EL (cell line): ENCODE data around the gene DPH3.

ENCODE experiments used
- DNase-seq: peaks from one replicate; pipeline ENCODE4 v3.0.0-alpha.2; 2016

DPH3 gene

GRCh38 chr3:16253601-16254000 is 11.1 kb downstream of the DPH3 start:
- DNase-seq, result no peak

GRCh38 chr3:16252988-16253387 is 11.8 kb downstream of the DPH3 start:
- no peak for DNase-seq

- no peak for DNase-seq
Observed at GRCh38 chr3:16252243-16252978, 12.3 kb downstream of the DPH3 start.

- no peak for DNase-seq
Observed at GRCh38 chr3:16251316-16252085, 13.2 kb downstream of the DPH3 start.

GRCh38 chr3:16249886-16250285 is 14.9 kb downstream of the DPH3 start:
- no peak for DNase-seq

- peak; percentile 57 for DNase-seq
Observed at GRCh38 chr3:16249336-16249735, 15.4 kb downstream of the DPH3 start.

GRCh38 chr3:16248556-16248955 is 16.2 kb downstream of the DPH3 start:
- no peak for DNase-seq

GRCh38 chr3:16247282-16248061 is 17.3 kb downstream of the DPH3 start:
- DNase-seq, result peak; percentile 80

GRCh38 chr3:16245609-16246008 is 19.1 kb downstream of the DPH3 start:
- DNase-seq, result no peak

- peak; percentile 22 for DNase-seq
Observed at GRCh38 chr3:16243706-16244490, 20.8 kb downstream of the DPH3 start.

GRCh38 chr3:16242177-16242576 is 22.6 kb downstream of the DPH3 start:
- DNase-seq, result no peak

- DNase-seq, result no peak
Observed at GRCh38 chr3:16241225-16241624, 23.5 kb downstream of the DPH3 start.

GRCh38 chr3:16240229-16241023 is 24.3 kb downstream of the DPH3 start:
- peak; percentile 70 for DNase-seq

- DNase-seq, result peak; percentile 8
Observed at GRCh38 chr3:16239780-16240179, 25.0 kb downstream of the DPH3 start.

GRCh38 chr3:16239086-16239770 is 25.5 kb downstream of the DPH3 start:
- no peak for DNase-seq

- no peak for DNase-seq
Observed at GRCh38 chr3:16236856-16237393, 27.8 kb downstream of the DPH3 start.

GRCh38 chr3:16236030-16236639 is 28.6 kb downstream of the DPH3 start:
- DNase-seq, result no peak

GRCh38 chr3:16234281-16234680 is 30.5 kb downstream of the DPH3 start:
- no peak for DNase-seq

- DNase-seq, result no peak
Observed at GRCh38 chr3:16233806-16234205, 30.9 kb downstream of the DPH3 start.

- DNase-seq, result no peak
Observed at GRCh38 chr3:16231983-16232382, 32.8 kb downstream of the DPH3 start.

GRCh38 chr3:16229681-16230080 is 35.1 kb downstream of the DPH3 start:
- no peak for DNase-seq
